ENCODE results near the gene CLEC19A.

GRCh38 chr16:19238406-19238805 is 47.1 kb upstream of the CLEC19A start:
- TF ChIP-seq POLR2A (IDR thresholded peaks at IDR 0.05; ENCODE audit: extremely low read depth, insufficient read length): no peak
- no peak for TF ChIP-seq CTCF (IDR thresholded peaks at IDR 0.05; ENCODE audit: low read depth, low read length)
- TF ChIP-seq, protein P1, sequence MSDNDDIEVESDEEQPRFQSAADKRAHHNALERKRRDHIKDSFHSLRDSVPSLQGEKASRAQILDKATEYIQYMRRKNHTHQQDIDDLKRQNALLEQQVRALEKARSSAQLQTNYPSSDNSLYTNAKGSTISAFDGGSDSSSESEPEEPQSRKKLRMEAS (IDR thresholded peaks at IDR 0.05; ENCODE audit: low read depth, low read length): no peak

Data from NB4 (cell line).